Mesodermal cell (in vitro differentiated cells): ENCODE measurements around the gene ANAPC1.
"Not testable (repeated sequence)": the region's sequence is repeated elsewhere in the genome, so short reads cannot be mapped to it uniquely, and the experiment has no call there.

Source experiments
- H3K27ac ChIP-seq: 2 replicates; pipeline ENCODE4 v1.7.0; 2013; ENCODE audit warnings: mild to moderate bottlenecking, low read depth, low read length, moderate library complexity; ENCODE audit not compliant: severe bottlenecking
- H3K36me3 ChIP-seq: 2 replicates; pipeline ENCODE4 v1.7.1; 2013; ENCODE audit warnings: mild to moderate bottlenecking, low read length, moderate library complexity; ENCODE audit not compliant: control insufficient read depth, insufficient read depth
- H3K4me1 ChIP-seq: one replicate; pipeline ENCODE4 v1.7.1; 2013; ENCODE audit warnings: mild to moderate bottlenecking, low read length; ENCODE audit not compliant: insufficient read depth, control insufficient read depth, poor library complexity, severe bottlenecking
- H3K4me3 ChIP-seq: 2 replicates; pipeline ENCODE4 v1.7.0; 2013; ENCODE audit warnings: low read length, control low read depth, mild to moderate bottlenecking; ENCODE audit not compliant: insufficient read depth, poor library complexity, severe bottlenecking; ENCODE audit errors: extremely low read depth
- H3K9me3 ChIP-seq: 2 replicates; pipeline ENCODE4 v1.7.1; 2013; ENCODE audit warnings: mild to moderate bottlenecking, low read length, moderate library complexity; ENCODE audit not compliant: control insufficient read depth
- WGBS, 2 experiments: methylation state at CpG; one replicate each; pipeline ENCODE4 v1.1.5; 2013; ENCODE audit warnings: missing lambda C conversion rate in 2 of 2; ENCODE audit not compliant: insufficient coverage in 2 of 2; 5-methylcytosine and 5-hydroxymethylcytosine counted together

Gene ANAPC1

GRCh38 chr2:111729812-111730458 is 154.1 kb downstream of the ANAPC1 start:
- no CpG with 5 or more reads among the region's 9 CpGs for WGBS, 2 experiments
- not testable (repeated sequence) for H3K9me3 ChIP-seq, H3K4me1 ChIP-seq, H3K4me3 ChIP-seq, H3K36me3 ChIP-seq, H3K27ac ChIP-seq

- H3K9me3 ChIP-seq, H3K36me3 ChIP-seq, H3K4me3 ChIP-seq, H3K4me1 ChIP-seq, H3K27ac ChIP-seq: not testable (repeated sequence)
- WGBS, 2 experiments, result 45 to 60% methylated on average over 1 to 2 of the region's 16 CpGs
These were observed 156.3 kb downstream of the ANAPC1 start for GRCh38 chr2:111727611-111728110.

- WGBS, 2 experiments, result no CpG with 5 or more reads among the region's 6 CpGs
- H3K27ac ChIP-seq, H3K4me3 ChIP-seq, H3K4me1 ChIP-seq, H3K36me3 ChIP-seq, H3K9me3 ChIP-seq: not testable (repeated sequence)
These were observed 158.3 kb downstream of the ANAPC1 start for GRCh38 chr2:111725742-111726141.

- WGBS, 2 experiments, result 40 to 90% methylated on average over 1 of the region's 9 CpGs
- H3K36me3 ChIP-seq, H3K4me3 ChIP-seq, H3K9me3 ChIP-seq, H3K27ac ChIP-seq, H3K4me1 ChIP-seq: not testable (repeated sequence)
These were observed 164.4 kb downstream of the ANAPC1 start for GRCh38 chr2:111719610-111720009.
